ENCODE data around the gene HERPUD1. TPM values are rescaled to one million over a fixed set of nuclear protein-coding genes. Genes with fewer than 3 reads are reported as not detected.

The HERPUD1 gene
- total RNA-seq, 2 experiments from 2014 or later = 217 to 227 TPM

DNA sequence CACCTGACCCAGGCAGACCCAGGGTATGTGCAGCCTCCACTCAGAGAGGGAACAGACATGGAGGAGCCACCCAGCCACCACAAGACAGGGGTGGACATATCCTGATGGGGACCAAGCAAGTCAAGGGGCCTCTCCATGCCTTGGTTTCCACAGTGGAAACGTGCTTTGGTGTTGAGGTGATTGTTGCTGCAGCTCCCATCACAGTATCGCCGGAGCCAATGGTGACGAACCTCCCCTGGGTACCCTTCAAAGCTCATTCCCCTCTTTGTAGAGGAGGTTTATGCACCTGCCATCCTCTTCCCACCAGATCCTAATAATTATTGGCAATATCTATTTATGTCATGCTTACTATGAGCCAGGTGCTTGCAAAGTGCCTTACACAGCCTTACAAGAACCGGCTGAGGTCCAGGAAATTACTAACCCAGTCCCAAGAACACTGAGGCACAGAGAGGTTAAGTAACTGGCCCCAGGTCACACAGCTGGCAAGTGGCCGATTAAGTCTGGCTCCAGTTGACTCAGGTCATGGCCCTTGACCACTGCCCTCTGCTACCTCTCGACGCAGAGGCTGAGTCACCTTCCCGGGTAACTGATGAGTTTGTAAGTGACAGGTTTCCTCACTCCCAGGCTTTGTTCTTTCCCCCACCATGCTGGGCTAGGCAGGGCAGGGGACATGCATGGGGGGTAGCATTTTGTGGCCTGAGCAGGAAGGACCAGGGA lies 46.3 kb upstream of the HERPUD1 start:
- no peak for DNase-seq
- ATAC-seq (ENCODE audit: poor library complexity) = no peak
- no peaks in the 10 kb centered on the region for H3K36me3 Mint-ChIP-seq (ENCODE audit: low read depth)
- Histone ChIP-seq H3K4me3 (ENCODE audit: low read length) (no peak overlapping the region), H3K36me3 (ENCODE audit: insufficient read depth, low read length) (no peaks in the 10 kb centered on the region), H3K27ac (ENCODE audit: low read depth in 1 of 2, low read length in 2 of 2) (no peak overlapping the region), H3K27me3 (ENCODE audit: control insufficient read depth in 1 of 2, insufficient read depth in 2 of 2, low read length in 2 of 2) (no peaks in the 10 kb centered on the region), H3K4me1 (ENCODE audit: insufficient read depth, low read length) (no peaks in the 10 kb centered on the region), H3K9me3 (ENCODE audit: control insufficient read depth in 1 of 2, insufficient read depth in 1 of 2, low read length in 2 of 2) (no peaks in the 10 kb centered on the region)
- CTCF ChIA-PET = no interaction called here
- H3K9me3 Mint-ChIP-seq = no peaks in the 10 kb centered on the region
- POLR2A ChIA-PET = no interaction called here
- H3K27me3 Mint-ChIP-seq = no peaks in the 10 kb centered on the region
- H3K4me1 Mint-ChIP-seq (ENCODE audit: low read depth) = no peaks in the 10 kb centered on the region
- no peak overlapping the region for H3K27ac Mint-ChIP-seq
- no peak overlapping the region for H3K4me3 Mint-ChIP-seq
- intact Hi-C loops (cut with DNase I, micrococcal nuclease) = no loop called here
- TF ChIP-seq, protein P1, sequence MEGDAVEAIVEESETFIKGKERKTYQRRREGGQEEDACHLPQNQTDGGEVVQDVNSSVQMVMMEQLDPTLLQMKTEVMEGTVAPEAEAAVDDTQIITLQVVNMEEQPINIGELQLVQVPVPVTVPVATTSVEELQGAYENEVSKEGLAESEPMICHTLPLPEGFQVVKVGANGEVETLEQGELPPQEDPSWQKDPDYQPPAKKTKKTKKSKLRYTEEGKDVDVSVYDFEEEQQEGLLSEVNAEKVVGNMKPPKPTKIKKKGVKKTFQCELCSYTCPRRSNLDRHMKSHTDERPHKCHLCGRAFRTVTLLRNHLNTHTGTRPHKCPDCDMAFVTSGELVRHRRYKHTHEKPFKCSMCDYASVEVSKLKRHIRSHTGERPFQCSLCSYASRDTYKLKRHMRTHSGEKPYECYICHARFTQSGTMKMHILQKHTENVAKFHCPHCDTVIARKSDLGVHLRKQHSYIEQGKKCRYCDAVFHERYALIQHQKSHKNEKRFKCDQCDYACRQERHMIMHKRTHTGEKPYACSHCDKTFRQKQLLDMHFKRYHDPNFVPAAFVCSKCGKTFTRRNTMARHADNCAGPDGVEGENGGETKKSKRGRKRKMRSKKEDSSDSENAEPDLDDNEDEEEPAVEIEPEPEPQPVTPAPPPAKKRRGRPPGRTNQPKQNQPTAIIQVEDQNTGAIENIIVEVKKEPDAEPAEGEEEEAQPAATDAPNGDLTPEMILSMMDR (IDR thresholded peaks at IDR 0.05) = no peak

DNA sequence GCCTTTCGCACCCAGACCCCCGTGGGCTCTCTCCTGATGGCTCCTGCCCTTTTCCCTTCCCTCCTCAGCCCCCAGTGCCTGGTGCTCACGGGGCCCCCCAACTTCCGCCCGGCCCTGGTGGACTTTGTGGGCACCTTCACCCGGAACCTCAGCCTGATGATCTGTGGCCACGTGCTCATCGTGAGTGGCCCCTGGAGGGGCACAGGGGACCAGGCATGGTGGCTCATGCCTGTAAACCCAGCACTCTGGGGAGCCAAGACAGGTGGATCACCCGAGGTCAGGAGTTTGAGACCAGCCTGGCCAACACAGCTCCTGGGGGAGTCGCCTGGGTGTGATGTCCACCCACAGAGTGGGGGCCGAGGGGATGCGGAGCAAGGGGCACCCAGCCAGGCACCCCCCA lies 45.6 kb upstream of the HERPUD1 start:
- ChIA-PET CTCF (no interaction called here), POLR2A (no interaction called here)
- H3K4me3 Mint-ChIP-seq = no peak overlapping the region

GRCh38 chr16:56886826-56887225 lies 45.1 kb upstream of the HERPUD1 start:
- intact Hi-C loops (cut with DNase I, micrococcal nuclease) = no loop called here
- H3K27me3 Mint-ChIP-seq = no peaks in the 10 kb centered on the region
- TF ChIP-seq, protein P1 (IDR thresholded peaks at IDR 0.05) = no peak
- Histone ChIP-seq H3K27ac (ENCODE audit: low read depth in 1 of 2, low read length in 2 of 2) (no peak overlapping the region), H3K9me3 (ENCODE audit: control insufficient read depth in 1 of 2, insufficient read depth in 1 of 2, low read length in 2 of 2) (no peaks in the 10 kb centered on the region), H3K4me3 (ENCODE audit: low read length) (no peak overlapping the region), H3K4me1 (ENCODE audit: insufficient read depth, low read length) (no peaks in the 10 kb centered on the region), H3K27me3 (ENCODE audit: control insufficient read depth in 1 of 2, insufficient read depth in 2 of 2, low read length in 2 of 2) (no peaks in the 10 kb centered on the region), H3K36me3 (ENCODE audit: insufficient read depth, low read length) (no peaks in the 10 kb centered on the region)
- DNase-seq (no peak), ATAC-seq (ENCODE audit: poor library complexity) (no peak)
- ChIA-PET POLR2A (no interaction called here), CTCF (no interaction called here)
- no peak overlapping the region for H3K4me3 Mint-ChIP-seq
- H3K36me3 Mint-ChIP-seq (ENCODE audit: low read depth) = no peaks in the 10 kb centered on the region
- no peak overlapping the region for H3K27ac Mint-ChIP-seq
- H3K4me1 Mint-ChIP-seq (ENCODE audit: low read depth) = no peaks in the 10 kb centered on the region
- H3K9me3 Mint-ChIP-seq = no peaks in the 10 kb centered on the region

More for the DNA sequence above, 45.6 kb upstream of the HERPUD1 start:
- H3K4me3 ChIP-seq (ENCODE audit: low read length) = no peak overlapping the region
- no peak overlapping the region for H3K27ac ChIP-seq (ENCODE audit: low read depth in 1 of 2, low read length in 2 of 2)
- no peak overlapping the region for H3K27ac Mint-ChIP-seq
- no peaks in the 10 kb centered on the region for H3K4me1 Mint-ChIP-seq (ENCODE audit: low read depth)
- no peak for ATAC-seq (ENCODE audit: poor library complexity)
- no peaks in the 10 kb centered on the region for H3K4me1 ChIP-seq (ENCODE audit: insufficient read depth, low read length)
- H3K9me3 ChIP-seq (ENCODE audit: control insufficient read depth in 1 of 2, insufficient read depth in 1 of 2, low read length in 2 of 2) = no peaks in the 10 kb centered on the region
- H3K36me3 Mint-ChIP-seq (ENCODE audit: low read depth) = no peaks in the 10 kb centered on the region
- H3K36me3 ChIP-seq (ENCODE audit: insufficient read depth, low read length) = no peaks in the 10 kb centered on the region
- no peaks in the 10 kb centered on the region for H3K27me3 Mint-ChIP-seq
- intact Hi-C loops (cut with DNase I, micrococcal nuclease) = no loop called here
- no peaks in the 10 kb centered on the region for H3K27me3 ChIP-seq (ENCODE audit: control insufficient read depth in 1 of 2, insufficient read depth in 2 of 2, low read length in 2 of 2)
- TF ChIP-seq, protein P1 (IDR thresholded peaks at IDR 0.05) = no peak
- no peaks in the 10 kb centered on the region for H3K9me3 Mint-ChIP-seq
- DNase-seq = no peak

All from CD4-positive, alpha-beta T cell (primary cell).